HUES6 (cell line): Measurements from ENCODE around the gene BAG3.
A peak's percentile ranks its signal among the peaks of the same experiment; 100 is the strongest.
"Not testable (repeated sequence)": the region's sequence is repeated elsewhere in the genome, so short reads cannot be mapped to it uniquely, and the experiment has no call there.

Experiments used
- H3K27ac ChIP-seq: 2 replicates; pipeline ENCODE4 v1.7.0; 2013; ENCODE audit warnings: low read depth, mild to moderate bottlenecking, low read length, inconsistent platforms
- H3K27me3 ChIP-seq: 2 replicates; pipeline ENCODE4 v1.6.1; 2013; ENCODE audit warnings: low read length; ENCODE audit not compliant: control insufficient read depth, insufficient read depth
- H3K36me3 ChIP-seq: 2 replicates; pipeline ENCODE4 v1.6.1; 2013; ENCODE audit warnings: low read length; ENCODE audit not compliant: control insufficient read depth, insufficient read depth
- H3K4me1 ChIP-seq: 2 replicates; pipeline ENCODE4 v1.6.1; 2013; ENCODE audit warnings: low read length; ENCODE audit not compliant: control insufficient read depth, insufficient read depth
- H3K4me3 ChIP-seq: 2 replicates; pipeline ENCODE4 v1.5.1; 2013; ENCODE audit warnings: low read depth, low read length
- H3K9ac ChIP-seq: one replicate; pipeline ENCODE4 v1.6.1; 2013; ENCODE audit warnings: mild to moderate bottlenecking, low read length
- H3K9me3 ChIP-seq: 2 replicates; pipeline ENCODE4 v1.6.1; 2013; ENCODE audit warnings: low read depth, low read length; ENCODE audit not compliant: control insufficient read depth, insufficient read depth

Gene BAG3

GRCh38 chr10:119655566-119656001, 4.4 kb downstream of the BAG3 start:
- H3K9me3 ChIP-seq = peaks cover 5% of the 10 kb centered on the region
- H3K4me3 ChIP-seq = no peak overlapping the region
- no peak overlapping the region for H3K9ac ChIP-seq
- H3K36me3 ChIP-seq = peaks cover 17% of the 10 kb centered on the region; the same call in 1 of the 2 replicates
- no peaks in the 10 kb centered on the region for H3K27me3 ChIP-seq
- no peak overlapping the region for H3K27ac ChIP-seq
- peaks cover 55% of the 10 kb centered on the region for H3K4me1 ChIP-seq

DNA sequence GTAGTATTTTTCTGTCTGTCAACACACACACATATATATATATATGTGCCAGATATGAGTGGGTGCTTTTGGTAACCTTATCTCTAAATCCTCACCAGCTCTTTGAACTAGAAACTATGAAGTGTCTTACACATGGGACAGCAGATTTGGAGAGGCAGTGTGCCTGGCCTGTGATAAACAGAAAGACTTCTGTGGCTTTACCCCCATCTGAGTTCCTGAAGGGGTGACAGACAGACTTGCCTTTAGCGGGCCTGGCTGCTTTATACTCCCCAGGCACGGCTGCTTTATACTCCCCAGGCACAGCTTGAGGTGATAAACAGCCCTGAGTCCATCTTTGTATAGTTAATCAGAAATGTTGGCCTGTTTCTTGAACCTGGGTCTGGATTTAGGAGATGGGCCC, 5.6 kb downstream of the BAG3 start:
- H3K4me3 ChIP-seq = no peak overlapping the region
- H3K27me3 ChIP-seq = no peaks in the 10 kb centered on the region
- H3K36me3 ChIP-seq = peaks cover 17% of the 10 kb centered on the region; the same call in 1 of the 2 replicates
- H3K27ac ChIP-seq = no peak overlapping the region
- peaks cover 53% of the 10 kb centered on the region for H3K4me1 ChIP-seq
- H3K9me3 ChIP-seq = peaks cover 5% of the 10 kb centered on the region
- H3K9ac ChIP-seq = peak overlapping the region; percentile 30

DNA sequence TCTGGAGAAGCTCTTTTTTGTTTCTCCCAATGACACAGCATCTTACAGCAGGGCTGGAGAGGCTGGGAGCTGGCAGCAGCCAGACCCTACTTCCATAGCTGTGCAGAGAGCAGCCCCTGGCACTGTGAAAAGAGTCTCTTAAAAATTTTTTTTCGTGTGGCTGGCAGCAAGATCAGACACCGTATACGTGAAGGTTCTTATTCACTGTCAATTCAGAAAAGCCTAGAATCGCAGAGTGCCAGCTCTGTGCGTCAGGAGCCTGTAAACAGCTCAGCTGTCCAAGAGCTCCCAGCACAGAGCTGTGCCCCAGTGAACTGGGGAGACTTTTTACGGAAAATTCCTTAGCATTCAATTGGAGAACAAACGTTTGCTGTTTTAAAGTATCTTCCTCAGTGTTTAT, 6.5 kb downstream of the BAG3 start:
- peaks cover 53% of the 10 kb centered on the region for H3K4me1 ChIP-seq
- H3K9ac ChIP-seq = peak overlapping the region; percentile 30
- H3K9me3 ChIP-seq = peaks cover 5% of the 10 kb centered on the region
- H3K27me3 ChIP-seq = no peaks in the 10 kb centered on the region
- H3K27ac ChIP-seq = no peak overlapping the region; the same call in 1 of the 2 replicates
- peaks cover 17% of the 10 kb centered on the region; the same call in 1 of the 2 replicates for H3K36me3 ChIP-seq
- H3K4me3 ChIP-seq = no peak overlapping the region

DNA sequence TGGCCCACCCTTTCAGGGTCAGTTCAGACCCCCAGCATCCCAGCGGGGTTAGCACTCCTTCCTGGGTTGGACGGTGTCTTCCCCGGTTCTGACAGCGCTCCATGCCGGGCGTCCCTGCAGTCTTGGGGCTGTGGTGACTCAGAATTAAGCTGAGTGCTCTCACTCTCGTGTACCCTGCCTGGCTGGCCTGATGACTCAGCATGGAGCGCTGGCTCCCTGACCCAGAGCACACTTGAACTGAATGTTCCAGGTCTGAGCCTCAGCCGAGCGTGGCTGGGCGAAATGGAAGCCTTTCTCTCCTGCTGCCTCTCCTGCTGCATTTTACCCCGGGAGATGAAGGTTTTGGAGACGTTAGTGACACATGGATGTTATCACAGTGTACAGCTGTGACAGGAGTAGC, 7.1 kb downstream of the BAG3 start:
- H3K36me3 ChIP-seq = peaks cover 17% of the 10 kb centered on the region; the same call in 1 of the 2 replicates
- H3K27me3 ChIP-seq = no peaks in the 10 kb centered on the region
- no peak overlapping the region for H3K4me3 ChIP-seq
- peak overlapping the region; percentile 36 for H3K9ac ChIP-seq
- H3K9me3 ChIP-seq = peaks cover 5% of the 10 kb centered on the region
- no peak overlapping the region for H3K27ac ChIP-seq
- H3K4me1 ChIP-seq = peaks cover 47% of the 10 kb centered on the region

DNA sequence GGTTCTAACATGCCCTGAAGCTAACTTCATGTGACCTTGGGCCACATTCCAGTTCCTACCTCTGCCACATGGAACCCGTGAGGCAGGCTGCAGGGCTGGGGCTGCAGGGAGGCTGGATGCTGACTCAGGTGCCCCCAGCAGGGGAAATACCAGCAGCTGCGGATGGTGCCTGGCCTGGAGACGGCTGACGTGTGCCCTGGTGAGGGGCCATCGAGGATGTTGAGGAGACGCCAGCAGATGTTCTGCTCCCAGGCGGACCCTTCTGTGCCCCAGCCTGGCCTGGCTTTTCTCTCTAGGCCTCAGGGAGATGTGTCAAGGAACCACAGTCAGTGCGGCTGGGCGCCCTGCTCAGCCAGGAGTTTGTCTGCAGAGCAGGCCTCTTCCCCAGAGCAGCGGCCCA, 8.8 kb downstream of the BAG3 start:
- H3K27ac ChIP-seq = no peak overlapping the region
- peaks cover 30% of the 10 kb centered on the region for H3K4me1 ChIP-seq

GRCh38 chr10:119662076-119662605, 11.0 kb downstream of the BAG3 start:
- H3K27ac ChIP-seq, H3K4me3 ChIP-seq, H3K9me3 ChIP-seq, H3K27me3 ChIP-seq, H3K9ac ChIP-seq: not testable (repeated sequence)
- H3K36me3 ChIP-seq = peaks cover 13% of the 10 kb centered on the region; the same call in 1 of the 2 replicates
- H3K4me1 ChIP-seq = peaks cover 18% of the 10 kb centered on the region

More for the DNA sequence above, 8.8 kb downstream of the BAG3 start:
- no peak overlapping the region for H3K9ac ChIP-seq
- no peak overlapping the region for H3K4me3 ChIP-seq
- no peaks in the 10 kb centered on the region for H3K27me3 ChIP-seq
- peaks cover 17% of the 10 kb centered on the region; the same call in 1 of the 2 replicates for H3K36me3 ChIP-seq
- H3K9me3 ChIP-seq = peaks cover 5% of the 10 kb centered on the region

DNA sequence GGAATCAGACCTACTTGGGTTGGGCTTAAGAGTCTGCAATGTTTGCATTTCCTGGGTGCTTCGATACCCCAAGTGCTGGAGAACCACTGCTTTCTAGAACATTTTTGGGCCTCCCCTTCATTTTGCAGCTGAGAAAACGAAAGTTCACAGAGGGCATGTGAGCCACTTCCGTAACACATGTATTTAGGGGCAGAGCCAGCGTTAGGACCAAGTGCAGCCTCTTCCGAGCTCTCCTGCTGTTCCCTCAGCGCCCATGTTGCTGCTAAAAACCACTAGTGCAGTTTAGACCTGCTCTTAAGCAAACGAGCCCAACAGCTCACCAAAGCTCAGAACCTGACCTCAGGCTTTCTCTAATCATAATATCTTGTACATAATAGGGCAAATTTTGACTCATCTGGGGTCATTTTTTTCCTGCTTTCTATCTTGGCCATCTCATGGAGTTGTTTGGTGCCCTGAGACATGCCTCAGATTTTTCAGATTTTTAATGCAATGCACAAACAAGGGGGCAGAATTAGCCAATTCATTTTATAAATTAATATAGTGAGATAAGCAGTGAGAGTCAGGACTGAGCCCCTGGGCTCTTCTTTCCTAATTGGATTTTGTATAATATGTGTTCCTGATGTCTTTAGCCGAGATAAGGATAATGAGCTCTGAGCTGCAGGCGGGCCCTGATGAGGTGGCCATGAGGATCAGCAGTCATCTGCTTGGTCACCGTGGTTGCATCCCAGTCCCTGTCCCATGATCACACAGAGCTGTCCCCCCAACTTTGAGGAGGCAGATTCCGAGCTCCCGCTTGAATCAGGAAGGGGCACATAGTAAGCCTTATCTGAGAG, 12.9 kb downstream of the BAG3 start:
- peaks cover 5% of the 10 kb centered on the region for H3K9me3 ChIP-seq
- H3K36me3 ChIP-seq = peaks cover 12% of the 10 kb centered on the region; the same call in 1 of the 2 replicates
- H3K9ac ChIP-seq = no peak overlapping the region
- no peak overlapping the region for H3K4me3 ChIP-seq
- H3K27me3 ChIP-seq = no peaks in the 10 kb centered on the region
- no peak overlapping the region for H3K27ac ChIP-seq
- peaks cover 20% of the 10 kb centered on the region for H3K4me1 ChIP-seq

DNA sequence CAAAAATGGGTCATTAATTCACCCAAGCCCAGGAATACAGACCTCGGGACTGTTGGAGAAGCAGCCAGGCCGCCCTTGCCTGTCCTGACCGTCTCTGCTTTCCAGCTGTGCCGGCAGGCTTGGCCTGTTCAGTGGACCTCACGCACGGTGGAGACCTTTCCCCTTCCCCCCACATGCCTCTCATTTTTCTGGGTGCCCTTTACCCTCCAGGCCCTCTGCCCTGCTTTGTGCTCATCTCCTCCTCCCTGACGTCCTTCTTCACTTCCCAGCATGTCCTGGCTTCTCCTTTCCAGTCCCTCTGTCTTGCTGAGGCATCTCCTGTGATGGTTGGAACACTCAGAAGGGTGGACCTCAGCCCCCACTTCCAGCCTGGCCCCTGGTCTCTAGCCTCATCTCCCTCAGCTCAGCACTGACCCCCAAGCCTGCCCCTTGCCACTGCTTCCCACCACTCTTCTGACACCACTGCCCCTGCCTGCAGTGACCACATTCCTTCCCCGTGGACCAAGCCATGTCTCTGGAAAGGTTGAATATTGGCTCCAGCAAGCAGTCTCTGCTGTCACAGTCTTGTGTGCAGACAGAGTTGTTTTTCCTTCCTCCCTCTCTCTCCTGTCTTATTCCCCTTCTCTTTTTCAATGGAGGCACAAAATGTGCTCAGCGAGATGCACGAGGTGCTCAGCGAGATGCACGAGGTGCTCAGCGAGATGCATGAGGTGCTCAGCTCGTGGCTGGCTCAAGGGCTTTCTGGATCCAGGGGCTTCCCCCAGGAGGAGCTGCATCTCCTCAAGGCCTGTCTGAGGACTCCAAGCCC, 14.9 kb downstream of the BAG3 start:
- peaks cover 20% of the 10 kb centered on the region for H3K4me1 ChIP-seq
- no peak overlapping the region for H3K4me3 ChIP-seq
- H3K27ac ChIP-seq = no peak overlapping the region
- no peaks in the 10 kb centered on the region for H3K27me3 ChIP-seq
- H3K9ac ChIP-seq = no peak overlapping the region
- peaks cover 13% of the 10 kb centered on the region for H3K36me3 ChIP-seq
- no peaks in the 10 kb centered on the region for H3K9me3 ChIP-seq

DNA sequence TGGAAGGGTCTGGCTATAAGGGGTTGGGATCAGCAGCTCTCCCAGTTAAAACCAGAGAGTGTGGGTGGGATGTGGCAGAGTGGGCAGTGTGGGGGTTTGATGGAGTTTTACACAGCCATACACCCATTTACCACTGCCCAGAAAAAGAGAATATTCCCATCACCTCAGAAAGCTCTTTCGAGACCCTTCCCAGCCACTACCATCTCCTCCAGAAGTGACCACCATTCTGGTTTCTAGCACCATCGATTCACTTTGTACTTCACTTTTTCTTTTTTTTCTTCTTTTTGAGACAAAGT, 15.5 kb downstream of the BAG3 start:
- H3K36me3 ChIP-seq = peaks cover 18% of the 10 kb centered on the region
- no peak overlapping the region for H3K9ac ChIP-seq
- H3K4me1 ChIP-seq = peaks cover 20% of the 10 kb centered on the region
- no peak overlapping the region for H3K27ac ChIP-seq
- no peaks in the 10 kb centered on the region for H3K27me3 ChIP-seq
- H3K9me3 ChIP-seq = no peaks in the 10 kb centered on the region
- H3K4me3 ChIP-seq = no peak overlapping the region

DNA sequence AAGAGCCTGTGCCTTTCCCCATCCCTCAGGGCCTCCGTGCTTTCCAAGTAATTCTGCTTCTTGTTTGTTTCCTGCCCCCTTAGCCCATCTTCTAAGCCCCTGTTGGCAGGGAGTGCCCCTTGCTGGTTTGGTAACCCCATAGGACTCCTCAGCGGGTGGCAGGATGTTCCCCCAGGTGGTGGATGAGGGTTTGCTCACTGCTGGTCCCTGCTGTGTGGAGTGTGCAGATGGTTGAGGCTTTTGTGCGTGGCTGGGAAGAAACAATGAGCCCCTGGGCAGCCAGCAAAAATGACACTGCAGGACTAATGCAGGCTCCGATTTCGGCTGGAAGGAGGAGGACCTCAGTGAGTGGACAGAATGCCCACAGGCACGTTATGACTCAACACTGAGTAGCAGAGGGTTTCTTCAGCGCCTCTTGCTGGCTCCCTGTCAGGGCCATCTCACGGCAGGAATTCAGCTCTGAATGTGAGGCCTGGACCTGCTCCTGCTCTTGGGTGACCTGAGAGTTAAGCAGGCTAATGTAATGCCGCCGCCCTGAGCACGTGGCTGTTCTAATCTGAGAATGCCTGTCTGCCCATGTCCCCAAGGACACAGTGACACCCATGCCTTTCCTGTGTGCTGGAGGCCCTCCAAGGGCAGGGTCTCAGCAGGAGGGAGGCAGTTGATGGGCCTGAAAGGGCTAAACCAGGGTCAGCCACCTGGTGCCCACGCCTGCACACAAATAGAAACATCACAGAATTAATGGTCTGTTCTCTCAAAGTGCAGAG, 16.6 kb downstream of the BAG3 start:
- H3K9ac ChIP-seq = peak overlapping the region; percentile 20

More for the DNA sequence above, 16.6 kb downstream of the BAG3 start:
- peaks cover 20% of the 10 kb centered on the region for H3K4me1 ChIP-seq
- no peaks in the 10 kb centered on the region for H3K27me3 ChIP-seq
- no peak overlapping the region for H3K4me3 ChIP-seq
- H3K27ac ChIP-seq = no peak overlapping the region; the same call in 1 of the 2 replicates
- H3K9me3 ChIP-seq = no peaks in the 10 kb centered on the region
- peaks cover 27% of the 10 kb centered on the region for H3K36me3 ChIP-seq
